GM12891 (cell line): ENCODE measurements around the gene OR5M3.

Experiments used
- POLR2A ChIP-seq: IDR thresholded peaks from 2 replicates; pipeline ENCODE4 v1.6.1; 2011; ENCODE audit warnings: low read depth, low read length, control low read depth
- POLR2AphosphoS5 ChIP-seq: IDR thresholded peaks from 2 replicates; pipeline ENCODE4 v1.6.1; 2011; ENCODE audit warnings: low read depth, low read length, control low read depth
- POU2F2 ChIP-seq: IDR thresholded peaks from 2 replicates; pipeline ENCODE4 v1.6.1; 2011; ENCODE audit warnings: low read depth, mild to moderate bottlenecking, control low read depth, low read length, moderate library complexity
- SPI1 ChIP-seq: IDR thresholded peaks from 2 replicates; pipeline ENCODE4 v1.6.1; 2011; ENCODE audit warnings: low read depth, low read length, control low read depth
- TAF1 ChIP-seq: IDR thresholded peaks from 2 replicates; pipeline ENCODE4 v1.6.1; 2011; ENCODE audit warnings: low read depth, low read length, control low read depth

DNA sequence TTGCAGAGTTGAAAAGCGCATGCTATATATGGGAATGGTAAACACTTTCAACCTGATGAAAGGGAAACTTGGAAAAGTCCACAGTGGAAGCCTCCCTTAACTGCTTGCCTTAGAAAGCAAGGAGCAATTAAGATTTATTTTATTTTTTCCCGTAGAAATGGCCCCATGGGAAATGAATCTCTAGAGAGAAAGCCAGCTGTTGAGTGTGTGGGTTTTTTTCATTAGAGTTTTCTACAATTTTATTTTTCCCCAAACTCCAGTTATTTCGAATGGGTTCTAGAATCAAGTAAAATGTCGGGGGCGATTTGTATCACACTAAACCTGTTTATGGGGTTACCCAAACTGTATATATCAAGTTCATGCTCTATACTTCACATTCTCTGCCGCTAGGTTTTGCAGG is at the start of gene OR5M3:
- no peak for TF ChIP-seq POLR2AphosphoS5
- TF ChIP-seq POLR2A: no peak
- TF ChIP-seq TAF1: no peak
- TF ChIP-seq SPI1: no peak
- no peak for TF ChIP-seq POU2F2
